SH-SY5Y (cell line): ENCODE data around the gene SEPTIN7.

Experiments used
- GATA2 ChIP-seq: IDR thresholded peaks from 2 replicates; pipeline ENCODE4 v1.6.1; 2011; ENCODE audit warnings: mild to moderate bottlenecking, low read depth, low read length
- GATA3 ChIP-seq: IDR thresholded peaks from 2 replicates; pipeline ENCODE4 v1.6.1; 2011; ENCODE audit warnings: low read depth, mild to moderate bottlenecking, low read length, moderate library complexity

- TF ChIP-seq GATA2 (no peak), GATA3 (no peak)
Measured at GRCh38 chr7:35762781-35763180, 38.1 kb upstream of the SEPTIN7 start.
